K562 (cell line): ENCODE results near the gene GABRB1. TPM values are rescaled to one million over a fixed set of nuclear protein-coding genes. Genes with fewer than 3 reads are reported as not detected.

Experiments
- ATAC-seq: fragments of 200-7000 bp; cut with Tn5 transposase; 3 replicates; pipeline ENCODE4 v1.9.1; 2020; ENCODE audit warnings: moderate library complexity
- BruUV-seq: library from RNA; stranded (reverse); fragments of 400-500 nt; replicated peaks from 2 replicates; lab custom pipeline; 2021; lab: Mats Ljungman, UMichigan
- CTCF ChIA-PET: fragments of 300-600 bp; formaldehyde crosslinking; extraction: SDS; loops from one replicate; lab custom pipeline; 2021; ENCODE audit warnings: low intra/inter-chr PET ratio; lab: Yijun Ruan, JAX
- POLR2A ChIA-PET: fragments of 300-600, 350-650 bp; sonication (Branson Sonifier 250); formaldehyde crosslinking; extraction: SDS; loops from one replicate; lab custom pipeline; 2021; ENCODE audit warnings: antibody characterized with exemption, inconsistent platforms; lab: Yijun Ruan, JAX
- DNase-seq, 4 experiments: peaks; one replicate each; pipeline versions ENCODE4 v3.0.0 to v3.0.0-alpha.2; 2011 to 2018; ENCODE audit warnings: low spot score in 3 of 4, mixed read lengths in 3 of 4; ENCODE audit errors: extremely low read depth in 1 of 4
- FAIRE-seq: peaks from 2 replicates; lab custom pipeline; 2011; peaks lifted over from hg19 to GRCh38; lab: Jason Lieb, UNC
- H2AFZ ChIP-seq: 2 replicates; pipeline ENCODE4 v1.6.0; 2011; ENCODE audit warnings: low read depth, low read length, control low read depth, inconsistent platforms
- H3K27ac ChIP-seq: fragments of 200-600 bp; 3 replicates; pipeline ENCODE4 v1.8.0; 2011; ENCODE audit warnings: low read depth, mild to moderate bottlenecking, control low read depth, inconsistent platforms, low read length, moderate library complexity, mixed read lengths; ENCODE audit errors: extremely low read depth
- H3K27me3 ChIP-seq, 2 experiments: fragments of 300-600 bp in 1 of 2; 2 replicates in 1 of 2; 3 replicates in 1 of 2; pipeline versions ENCODE4 v1.6.0 to v1.8.0; 2011; ENCODE audit warnings: inconsistent platforms in 2 of 2, low read length in 2 of 2, mild to moderate bottlenecking in 1 of 2, mixed read lengths in 1 of 2, moderate library complexity in 1 of 2; ENCODE audit not compliant: control insufficient read depth in 2 of 2, insufficient read depth in 2 of 2
- H3K36me3 ChIP-seq: fragments of 300-600 bp; 3 replicates; pipeline ENCODE4 v1.8.0; 2011; ENCODE audit warnings: mild to moderate bottlenecking, low read length, inconsistent platforms; ENCODE audit not compliant: control insufficient read depth, insufficient read depth
- H3K4me1 ChIP-seq, 2 experiments: fragments of 200-600 bp in 1 of 2; replicated peaks in 1 of 2; 2 replicates in 1 of 2; 3 replicates in 1 of 2; pipeline versions ENCODE4 v1.5.1 to v1.8.0; 2011; ENCODE audit warnings: inconsistent platforms in 2 of 2, low read length in 2 of 2, mild to moderate bottlenecking in 1 of 2, mixed read lengths in 1 of 2, moderate library complexity in 1 of 2; ENCODE audit not compliant: control insufficient read depth in 2 of 2, insufficient read depth in 2 of 2
- H3K4me2 ChIP-seq: 2 replicates; pipeline ENCODE4 v1.6.1; 2011; ENCODE audit warnings: low read length, control low read depth, inconsistent platforms, mixed read lengths; ENCODE audit not compliant: insufficient read depth
- H3K4me3 ChIP-seq: fragments of 200-600 bp; sonication (generic), shearing (Covaris generic); 2 replicates; pipeline ENCODE4 v1.5.1; 2016; ENCODE audit warnings: control low read depth, inconsistent platforms
- H3K79me2 ChIP-seq: fragments of 200-600 bp; 3 replicates; pipeline ENCODE4 v1.8.0; 2011; ENCODE audit warnings: low read length, inconsistent platforms; ENCODE audit not compliant: control insufficient read depth, insufficient read depth
- H3K9ac ChIP-seq, 2 experiments: 2 replicates each; pipeline versions ENCODE4 v1.6.0 to v1.6.1; 2011; ENCODE audit warnings: low read depth in 2 of 2, low read length in 2 of 2, control low read depth in 1 of 2, inconsistent platforms in 1 of 2, mild to moderate bottlenecking in 1 of 2, mixed read lengths in 1 of 2; ENCODE audit not compliant: insufficient read depth in 1 of 2
- H3K9me1 ChIP-seq: one replicate; pipeline ENCODE4 v1.6.0; 2011; ENCODE audit warnings: inconsistent platforms, mild to moderate bottlenecking, low read length, moderate library complexity; ENCODE audit not compliant: control insufficient read depth, insufficient read depth
- H3K9me3 ChIP-seq: replicated peaks from 2 replicates; pipeline ENCODE4 v1.5.1; 2011; ENCODE audit warnings: low read depth, low read length, inconsistent platforms; ENCODE audit not compliant: control insufficient read depth, insufficient read depth
- H4K20me1 ChIP-seq: replicated peaks from 2 replicates; pipeline ENCODE4 v1.6.1; 2011; ENCODE audit warnings: low read length, inconsistent platforms, mixed read lengths; ENCODE audit not compliant: control insufficient read depth, insufficient read depth
- HMG20A ChIP-seq: fragments of 450-650 bp; formaldehyde crosslinking; conservative IDR thresholded peaks from 2 replicates; pipeline ENCODE4 v1.4.0; 2020; ENCODE audit warnings: mild to moderate bottlenecking, mixed read lengths
- MCM5 ChIP-seq: fragments of 450-650 bp; IDR thresholded peaks from 2 replicates; pipeline ENCODE4 v1.6.1; 2016; ENCODE audit warnings: low read depth
- ZNF134 ChIP-seq: fragments of 250-450 bp; sonication (Bioruptor Pico); conservative IDR thresholded peaks from 2 replicates; pipeline ENCODE4 v1.4.0; 2020
- ZSCAN32 ChIP-seq: fragments of 450-650 bp; formaldehyde crosslinking; IDR thresholded peaks from 2 replicates; pipeline ENCODE4 v1.4.0; 2020; ENCODE audit warnings: mild to moderate bottlenecking, moderate library complexity
- WGBS: fragments of 100-300 bp; shearing (Covaris generic); methylation state at CpG from one replicate; pipeline ENCODE4 v1.1.6; 2016; ENCODE audit warnings: low coverage, mixed read lengths; ENCODE audit not compliant: insufficient coverage; ENCODE audit errors: missing lambda C conversion rate; 5-methylcytosine and 5-hydroxymethylcytosine counted together
- in situ Hi-C: fragments of 300-500 bp; cut with MboI; formaldehyde crosslinking; loops from 4 replicates; pipeline ENCODE4 v1.15.0; 2018; ENCODE audit warnings: inconsistent platforms, mixed read lengths
- intact Hi-C: fragments of 100-400 bp; cut with micrococcal nuclease; formaldehyde crosslinking; loops from 2 replicates; pipeline ENCODE4 v1.14.2; 2022
- polyA plus RNA-seq, 8 experiments: library from polyadenylated mRNA; depleted of rRNA in 4 of 8; stranded (reverse) in 5 of 8; unstranded in 3 of 8; fragments of >200 nt; fragmentation: Nextera tagmentation in 2 of 8; fragmentation: Illumina TruSeq in 1 of 8; extraction: Ambion mirVana in 2 of 8; extraction: Trizol in 1 of 8; gene quantifications; 2 replicates each; pipeline versions ENCODE4 v1.2.1 to v1.2.3, GENCODE V29; 2011 to 2014; ENCODE audit warnings: inconsistent platforms in 1 of 8, missing spikeins in 1 of 8
- total RNA-seq, 7 experiments: library from RNA; depleted of rRNA in 6 of 7; stranded (reverse); fragments of >200 nt in 6 of 7; fragmentation: Illumina TruSeq in 2 of 7; extraction: Trizol in 2 of 7; gene quantifications; 2 replicates each; pipeline versions ENCODE4 v1.2.1 to v1.2.3, GENCODE V29; 2011 to 2021; ENCODE audit warnings: low replicate concordance in 1 of 7
- TF ChIP-seq, protein P1 (sequence below): sonication (generic); formaldehyde crosslinking; IDR thresholded peaks from 2 replicates; pipeline ENCODE4 v1.8.0; 2022; ENCODE audit warnings: mild to moderate bottlenecking, missing genetic modification reagents
- TF ChIP-seq, protein P2 (sequence below): sonication (generic); formaldehyde crosslinking; IDR thresholded peaks from 2 replicates; pipeline ENCODE4 v1.9.0; 2022; ENCODE audit warnings: mild to moderate bottlenecking, missing genetic modification reagents
- TF ChIP-seq, protein P3 (sequence below): fragments of 250-450 bp; sonication (Bioruptor Pico); IDR thresholded peaks from 2 replicates; pipeline ENCODE4 v1.4.0; 2020
- TF ChIP-seq, protein P4 (sequence below): sonication (generic); formaldehyde crosslinking; IDR thresholded peaks from 2 replicates; pipeline ENCODE4 v1.8.1; 2023; ENCODE audit warnings: mild to moderate bottlenecking, missing genetic modification reagents

Gene GABRB1
- total and polyA plus RNA-seq, 9 of the 15 experiments (the other 6 are each of a cell fraction or from before 2014, with no cell fraction given): not detected

DNA sequence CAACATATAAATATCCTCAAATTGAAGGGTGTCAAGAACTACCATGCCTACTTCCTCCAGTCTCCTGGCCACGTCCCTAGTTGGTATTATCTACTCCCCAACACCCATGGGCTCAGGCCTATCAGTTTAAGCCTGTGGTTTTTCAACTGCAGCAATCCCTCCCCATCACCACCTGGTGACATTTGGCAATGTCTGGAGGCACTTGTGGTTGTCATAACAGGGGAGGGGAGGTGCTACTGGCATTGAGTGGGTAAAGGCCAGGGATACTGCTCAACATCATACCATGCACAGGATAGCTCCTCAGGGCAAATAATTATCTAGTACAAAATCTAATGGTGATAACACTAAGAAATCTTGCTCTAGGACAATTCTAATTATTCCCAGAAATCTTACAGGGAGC lies 336.8 kb downstream of the GABRB1 start (continued):
- TF ChIP-seq ZSCAN32 (CRISPR knock-in tag) (no peak), ZNF134 (no peak), HMG20A (no peak), MCM5 (no peak)
- TF ChIP-seq, protein P1, sequence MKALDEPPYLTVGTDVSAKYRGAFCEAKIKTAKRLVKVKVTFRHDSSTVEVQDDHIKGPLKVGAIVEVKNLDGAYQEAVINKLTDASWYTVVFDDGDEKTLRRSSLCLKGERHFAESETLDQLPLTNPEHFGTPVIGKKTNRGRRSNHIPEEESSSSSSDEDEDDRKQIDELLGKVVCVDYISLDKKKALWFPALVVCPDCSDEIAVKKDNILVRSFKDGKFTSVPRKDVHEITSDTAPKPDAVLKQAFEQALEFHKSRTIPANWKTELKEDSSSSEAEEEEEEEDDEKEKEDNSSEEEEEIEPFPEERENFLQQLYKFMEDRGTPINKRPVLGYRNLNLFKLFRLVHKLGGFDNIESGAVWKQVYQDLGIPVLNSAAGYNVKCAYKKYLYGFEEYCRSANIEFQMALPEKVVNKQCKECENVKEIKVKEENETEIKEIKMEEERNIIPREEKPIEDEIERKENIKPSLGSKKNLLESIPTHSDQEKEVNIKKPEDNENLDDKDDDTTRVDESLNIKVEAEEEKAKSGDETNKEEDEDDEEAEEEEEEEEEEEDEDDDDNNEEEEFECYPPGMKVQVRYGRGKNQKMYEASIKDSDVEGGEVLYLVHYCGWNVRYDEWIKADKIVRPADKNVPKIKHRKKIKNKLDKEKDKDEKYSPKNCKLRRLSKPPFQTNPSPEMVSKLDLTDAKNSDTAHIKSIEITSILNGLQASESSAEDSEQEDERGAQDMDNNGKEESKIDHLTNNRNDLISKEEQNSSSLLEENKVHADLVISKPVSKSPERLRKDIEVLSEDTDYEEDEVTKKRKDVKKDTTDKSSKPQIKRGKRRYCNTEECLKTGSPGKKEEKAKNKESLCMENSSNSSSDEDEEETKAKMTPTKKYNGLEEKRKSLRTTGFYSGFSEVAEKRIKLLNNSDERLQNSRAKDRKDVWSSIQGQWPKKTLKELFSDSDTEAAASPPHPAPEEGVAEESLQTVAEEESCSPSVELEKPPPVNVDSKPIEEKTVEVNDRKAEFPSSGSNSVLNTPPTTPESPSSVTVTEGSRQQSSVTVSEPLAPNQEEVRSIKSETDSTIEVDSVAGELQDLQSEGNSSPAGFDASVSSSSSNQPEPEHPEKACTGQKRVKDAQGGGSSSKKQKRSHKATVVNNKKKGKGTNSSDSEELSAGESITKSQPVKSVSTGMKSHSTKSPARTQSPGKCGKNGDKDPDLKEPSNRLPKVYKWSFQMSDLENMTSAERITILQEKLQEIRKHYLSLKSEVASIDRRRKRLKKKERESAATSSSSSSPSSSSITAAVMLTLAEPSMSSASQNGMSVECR: no peak

DNA sequence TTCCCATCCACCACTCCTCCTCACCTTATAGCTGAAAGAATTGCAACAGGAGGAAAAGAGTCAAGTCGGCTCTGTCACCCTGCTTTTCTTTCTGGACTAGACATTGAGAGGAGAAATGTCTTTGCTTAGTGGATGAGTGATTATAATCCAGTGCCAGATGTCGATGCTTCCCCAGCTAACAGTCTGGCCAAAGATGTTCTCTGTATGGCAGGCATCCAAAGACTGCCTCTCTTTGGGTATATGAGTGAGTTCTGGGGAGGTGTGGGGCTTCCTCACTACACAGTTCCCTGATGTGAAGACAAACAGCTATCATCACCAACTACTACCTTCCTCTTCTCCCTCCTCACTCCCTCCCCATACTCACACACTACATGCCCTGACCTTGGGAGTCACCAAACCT lies 341.2 kb downstream of the GABRB1 start:
- CTCF ChIA-PET: no interaction called here
- DNase-seq (no peak), FAIRE-seq (no peak), ATAC-seq (no peak)
- H2AFZ ChIP-seq: no peak overlapping the region
- intact Hi-C loops (no loop called here), in situ Hi-C loops (no loop called here)
- no peak overlapping the region for H3K27ac ChIP-seq
- no TSS peak for BruUV-seq
- no peak overlapping the region for H3K4me3 ChIP-seq
- no peaks in the 10 kb centered on the region for H3K79me2 ChIP-seq
- H3K9me3 ChIP-seq: no peaks in the 10 kb centered on the region
- H4K20me1 ChIP-seq: no peaks in the 10 kb centered on the region
- no peaks in the 10 kb centered on the region for H3K27me3 ChIP-seq
- no peak overlapping the region for H3K9ac ChIP-seq
- no peak overlapping the region for H3K4me2 ChIP-seq
- WGBS: 0% methylated on average over 2 of the region's 2 CpGs
- POLR2A ChIA-PET: interaction anchor here (0.5 kb wide), 1 partner anchor 276 kb away, joined by 3 read pairs; no protein-coding TSS in a partner anchor
- no peaks in the 10 kb centered on the region for H3K36me3 ChIP-seq
- H3K4me1 ChIP-seq: no peaks in the 10 kb centered on the region
- no peaks in the 10 kb centered on the region for H3K9me1 ChIP-seq
- TF ChIP-seq, protein P2, sequence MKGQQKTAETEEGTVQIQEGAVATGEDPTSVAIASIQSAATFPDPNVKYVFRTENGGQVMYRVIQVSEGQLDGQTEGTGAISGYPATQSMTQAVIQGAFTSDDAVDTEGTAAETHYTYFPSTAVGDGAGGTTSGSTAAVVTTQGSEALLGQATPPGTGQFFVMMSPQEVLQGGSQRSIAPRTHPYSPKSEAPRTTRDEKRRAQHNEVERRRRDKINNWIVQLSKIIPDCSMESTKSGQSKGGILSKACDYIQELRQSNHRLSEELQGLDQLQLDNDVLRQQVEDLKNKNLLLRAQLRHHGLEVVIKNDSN (CRISPR knock-in tag): no peak
- TF ChIP-seq, protein P3, sequence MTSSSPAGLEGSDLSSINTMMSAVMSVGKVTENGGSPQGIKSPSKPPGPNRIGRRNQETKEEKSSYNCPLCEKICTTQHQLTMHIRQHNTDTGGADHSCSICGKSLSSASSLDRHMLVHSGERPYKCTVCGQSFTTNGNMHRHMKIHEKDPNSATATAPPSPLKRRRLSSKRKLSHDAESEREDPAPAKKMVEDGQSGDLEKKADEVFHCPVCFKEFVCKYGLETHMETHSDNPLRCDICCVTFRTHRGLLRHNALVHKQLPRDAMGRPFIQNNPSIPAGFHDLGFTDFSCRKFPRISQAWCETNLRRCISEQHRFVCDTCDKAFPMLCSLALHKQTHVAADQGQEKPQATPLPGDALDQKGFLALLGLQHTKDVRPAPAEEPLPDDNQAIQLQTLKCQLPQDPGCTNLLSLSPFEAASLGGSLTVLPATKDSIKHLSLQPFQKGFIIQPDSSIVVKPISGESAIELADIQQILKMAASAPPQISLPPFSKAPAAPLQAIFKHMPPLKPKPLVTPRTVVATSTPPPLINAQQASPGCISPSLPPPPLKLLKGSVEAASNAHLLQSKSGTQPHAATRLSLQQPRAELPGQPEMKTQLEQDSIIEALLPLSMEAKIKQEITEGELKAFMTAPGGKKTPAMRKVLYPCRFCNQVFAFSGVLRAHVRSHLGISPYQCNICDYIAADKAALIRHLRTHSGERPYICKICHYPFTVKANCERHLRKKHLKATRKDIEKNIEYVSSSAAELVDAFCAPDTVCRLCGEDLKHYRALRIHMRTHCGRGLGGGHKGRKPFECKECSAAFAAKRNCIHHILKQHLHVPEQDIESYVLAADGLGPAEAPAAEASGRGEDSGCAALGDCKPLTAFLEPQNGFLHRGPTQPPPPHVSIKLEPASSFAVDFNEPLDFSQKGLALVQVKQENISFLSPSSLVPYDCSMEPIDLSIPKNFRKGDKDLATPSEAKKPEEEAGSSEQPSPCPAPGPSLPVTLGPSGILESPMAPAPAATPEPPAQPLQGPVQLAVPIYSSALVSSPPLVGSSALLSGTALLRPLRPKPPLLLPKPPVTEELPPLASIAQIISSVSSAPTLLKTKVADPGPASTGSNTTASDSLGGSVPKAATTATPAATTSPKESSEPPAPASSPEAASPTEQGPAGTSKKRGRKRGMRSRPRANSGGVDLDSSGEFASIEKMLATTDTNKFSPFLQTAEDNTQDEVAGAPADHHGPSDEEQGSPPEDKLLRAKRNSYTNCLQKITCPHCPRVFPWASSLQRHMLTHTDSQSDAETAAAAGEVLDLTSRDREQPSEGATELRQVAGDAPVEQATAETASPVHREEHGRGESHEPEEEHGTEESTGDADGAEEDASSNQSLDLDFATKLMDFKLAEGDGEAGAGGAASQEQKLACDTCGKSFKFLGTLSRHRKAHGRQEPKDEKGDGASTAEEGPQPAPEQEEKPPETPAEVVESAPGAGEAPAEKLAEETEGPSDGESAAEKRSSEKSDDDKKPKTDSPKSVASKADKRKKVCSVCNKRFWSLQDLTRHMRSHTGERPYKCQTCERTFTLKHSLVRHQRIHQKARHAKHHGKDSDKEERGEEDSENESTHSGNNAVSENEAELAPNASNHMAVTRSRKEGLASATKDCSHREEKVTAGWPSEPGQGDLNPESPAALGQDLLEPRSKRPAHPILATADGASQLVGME (CRISPR knock-in tag): no peak
- TF ChIP-seq, protein P4, sequence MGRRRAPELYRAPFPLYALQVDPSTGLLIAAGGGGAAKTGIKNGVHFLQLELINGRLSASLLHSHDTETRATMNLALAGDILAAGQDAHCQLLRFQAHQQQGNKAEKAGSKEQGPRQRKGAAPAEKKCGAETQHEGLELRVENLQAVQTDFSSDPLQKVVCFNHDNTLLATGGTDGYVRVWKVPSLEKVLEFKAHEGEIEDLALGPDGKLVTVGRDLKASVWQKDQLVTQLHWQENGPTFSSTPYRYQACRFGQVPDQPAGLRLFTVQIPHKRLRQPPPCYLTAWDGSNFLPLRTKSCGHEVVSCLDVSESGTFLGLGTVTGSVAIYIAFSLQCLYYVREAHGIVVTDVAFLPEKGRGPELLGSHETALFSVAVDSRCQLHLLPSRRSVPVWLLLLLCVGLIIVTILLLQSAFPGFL (CRISPR knock-in tag): no peak
